ENCODE measurements around the gene RPS18.
A peak's percentile ranks its signal among the peaks of the same experiment; 100 is the strongest.
"Not testable (repeated sequence)": the region's sequence is repeated elsewhere in the genome, so short reads cannot be mapped to it uniquely, and the experiment has no call there.

RPS18 gene

GRCh38 chr6:33280539-33280938 is 8.7 kb downstream of the RPS18 start:
- TF ChIP-seq, protein P1, sequence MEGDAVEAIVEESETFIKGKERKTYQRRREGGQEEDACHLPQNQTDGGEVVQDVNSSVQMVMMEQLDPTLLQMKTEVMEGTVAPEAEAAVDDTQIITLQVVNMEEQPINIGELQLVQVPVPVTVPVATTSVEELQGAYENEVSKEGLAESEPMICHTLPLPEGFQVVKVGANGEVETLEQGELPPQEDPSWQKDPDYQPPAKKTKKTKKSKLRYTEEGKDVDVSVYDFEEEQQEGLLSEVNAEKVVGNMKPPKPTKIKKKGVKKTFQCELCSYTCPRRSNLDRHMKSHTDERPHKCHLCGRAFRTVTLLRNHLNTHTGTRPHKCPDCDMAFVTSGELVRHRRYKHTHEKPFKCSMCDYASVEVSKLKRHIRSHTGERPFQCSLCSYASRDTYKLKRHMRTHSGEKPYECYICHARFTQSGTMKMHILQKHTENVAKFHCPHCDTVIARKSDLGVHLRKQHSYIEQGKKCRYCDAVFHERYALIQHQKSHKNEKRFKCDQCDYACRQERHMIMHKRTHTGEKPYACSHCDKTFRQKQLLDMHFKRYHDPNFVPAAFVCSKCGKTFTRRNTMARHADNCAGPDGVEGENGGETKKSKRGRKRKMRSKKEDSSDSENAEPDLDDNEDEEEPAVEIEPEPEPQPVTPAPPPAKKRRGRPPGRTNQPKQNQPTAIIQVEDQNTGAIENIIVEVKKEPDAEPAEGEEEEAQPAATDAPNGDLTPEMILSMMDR (IDR thresholded peaks at IDR 0.05; ENCODE audit: extremely low read depth, insufficient read depth, missing control alignments) = no peak
- DNase-seq (ENCODE audit: low spot score) = no peak
- in situ Hi-C loops (cut with MboI; ENCODE audit: low pct_unique_long_range_greater_than_20kb, low sequenced_read_pairs, unreplicated experiment) = no loop called here

DNA sequence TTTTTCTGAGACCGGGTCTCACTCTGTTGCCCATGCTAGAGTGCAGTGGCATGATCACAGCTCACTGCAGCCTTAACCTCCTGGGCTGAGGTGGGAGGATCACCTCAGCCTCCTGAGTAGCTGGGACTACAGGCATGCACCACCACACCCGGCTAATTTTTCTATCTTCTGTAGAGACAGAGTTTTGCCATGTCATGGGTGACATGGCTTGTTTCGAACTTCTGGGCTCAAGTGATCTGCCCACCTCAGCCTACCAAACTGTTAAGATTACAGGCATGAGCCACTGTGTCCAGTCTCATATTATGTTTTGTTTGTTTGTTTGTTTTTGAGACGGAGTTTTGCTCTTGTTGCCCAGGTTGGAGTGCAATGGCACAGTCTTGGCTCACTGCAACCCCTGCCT is 13.3 kb downstream of the RPS18 start:
- DNase-seq (ENCODE audit: low spot score); in situ Hi-C loops (cut with MboI; ENCODE audit: low pct_unique_long_range_greater_than_20kb, low sequenced_read_pairs, unreplicated experiment): not testable (repeated sequence)

DNA sequence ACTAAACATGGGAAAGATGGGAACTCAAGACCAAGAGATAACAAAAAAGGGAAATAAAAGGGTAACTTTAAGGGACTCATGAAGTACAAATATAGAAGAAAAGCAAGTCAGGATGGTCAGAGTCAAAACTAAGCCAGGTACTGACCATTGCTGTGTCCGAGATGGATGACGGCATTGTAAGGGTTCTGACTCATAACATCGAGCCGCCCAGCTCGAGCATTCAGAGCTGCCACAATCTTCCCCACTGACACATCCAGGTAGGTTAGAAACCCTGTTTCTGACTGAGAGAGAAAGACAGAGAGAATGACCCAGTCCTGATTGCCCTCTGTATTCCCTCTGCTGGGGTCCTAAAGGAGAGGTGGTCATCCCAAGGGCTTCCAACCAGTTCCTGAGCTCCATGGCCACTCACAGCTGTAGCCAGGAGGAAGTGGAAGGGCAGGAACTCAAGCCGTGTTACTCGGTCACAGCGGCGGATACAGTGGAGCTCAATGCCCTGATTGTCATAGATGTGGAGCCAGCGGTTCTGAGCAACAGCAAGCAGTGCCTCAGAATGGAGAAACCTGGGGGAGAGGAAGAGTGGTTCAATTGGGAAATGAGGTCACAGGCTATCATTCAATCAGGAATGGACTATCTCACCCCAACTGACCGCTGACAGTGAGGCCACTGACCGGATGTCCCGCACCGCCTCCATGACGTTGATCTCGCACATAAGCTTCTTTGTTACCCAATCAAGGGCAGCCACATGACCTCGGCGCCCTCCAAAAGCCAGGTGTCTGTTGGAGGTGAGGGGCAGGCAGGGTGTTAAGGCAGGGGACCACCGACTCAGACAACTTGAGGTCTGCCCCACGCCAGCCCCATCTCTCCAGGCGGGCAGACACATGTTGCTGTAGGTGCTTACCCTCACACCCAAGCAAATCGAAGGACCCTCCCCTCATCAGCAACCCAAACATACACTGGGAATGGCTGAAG is 15.4 kb downstream of the RPS18 start:
- TF ChIP-seq, protein P1 (IDR thresholded peaks at IDR 0.05; ENCODE audit: extremely low read depth, insufficient read depth, missing control alignments) = no peak
- DNase-seq (ENCODE audit: low spot score) = no peak
- in situ Hi-C loops (cut with MboI; ENCODE audit: low pct_unique_long_range_greater_than_20kb, low sequenced_read_pairs, unreplicated experiment) = no loop called here

GRCh38 chr6:33288141-33288920 is 16.5 kb downstream of the RPS18 start:
- no peak for DNase-seq (ENCODE audit: low spot score)
- TF ChIP-seq, protein P1 (IDR thresholded peaks at IDR 0.05; ENCODE audit: extremely low read depth, insufficient read depth, missing control alignments) = no peak
- in situ Hi-C loops (cut with MboI; ENCODE audit: low pct_unique_long_range_greater_than_20kb, low sequenced_read_pairs, unreplicated experiment) = no loop called here

DNA sequence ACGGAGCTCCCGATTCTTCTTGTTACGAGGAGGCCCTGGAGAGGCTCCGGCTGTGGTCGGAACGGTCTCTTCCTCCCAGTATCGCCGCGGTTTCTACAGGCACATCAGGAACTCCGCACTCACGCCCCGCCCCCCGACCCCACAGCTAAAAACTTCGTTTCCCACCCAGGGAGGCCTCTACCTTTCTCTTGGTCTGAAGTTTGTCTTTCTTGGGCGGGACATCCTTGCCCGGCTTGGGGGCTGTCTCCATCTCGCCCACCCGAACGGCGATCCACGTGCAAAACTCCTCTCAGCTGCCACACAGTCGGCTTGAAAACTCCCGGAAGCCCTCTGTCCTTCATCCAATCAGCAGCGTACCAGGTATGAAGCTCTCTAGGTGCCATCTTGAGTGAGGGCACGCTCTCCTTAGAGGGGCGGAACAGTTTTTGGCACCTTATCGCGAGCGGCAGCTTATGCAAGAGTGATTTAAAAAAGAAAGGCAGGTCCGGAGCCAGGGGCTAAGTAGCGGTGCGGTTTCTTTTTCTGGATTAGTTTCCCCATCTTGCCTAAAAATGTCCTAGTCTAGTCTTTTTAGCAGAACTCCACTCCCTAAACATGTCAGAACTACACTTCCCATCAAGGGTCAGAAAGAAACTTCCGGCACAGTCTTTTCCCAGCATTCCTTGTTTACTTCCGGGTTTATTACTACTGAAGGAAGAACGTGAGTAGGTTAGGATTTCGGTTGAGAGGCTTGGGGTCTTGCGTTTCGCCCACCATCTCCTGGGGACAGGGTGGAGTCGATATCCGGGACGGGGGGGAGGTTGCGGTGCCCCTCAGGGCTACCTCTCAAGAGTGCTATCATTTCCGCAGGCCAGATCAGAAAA is 17.3 kb downstream of the RPS18 start, which contains the start of the genes PFDN6 and WDR46:
Gene PFDN6, plus strand, starts transcription at position 681 of the 863 bp plus-strand sequence. CDS start 256 bp downstream, outside the sequence.
Gene WDR46, minus strand, starts transcription at position 319 of the 863 bp plus-strand sequence. Its CDS starts 69 bp downstream, at position 250.
- TF ChIP-seq, protein P1 (IDR thresholded peaks at IDR 0.05; ENCODE audit: extremely low read depth, insufficient read depth, missing control alignments) = no peak
- in situ Hi-C loops (cut with MboI; ENCODE audit: low pct_unique_long_range_greater_than_20kb, low sequenced_read_pairs, unreplicated experiment) = no loop called here
- peak; percentile 94 for DNase-seq (ENCODE audit: low spot score)

- in situ Hi-C loops (cut with MboI; ENCODE audit: low pct_unique_long_range_greater_than_20kb, low sequenced_read_pairs, unreplicated experiment) = no loop called here
- no peak for DNase-seq (ENCODE audit: low spot score)
- TF ChIP-seq, protein P1 (IDR thresholded peaks at IDR 0.05; ENCODE audit: extremely low read depth, insufficient read depth, missing control alignments) = no peak
These were observed 18.0 kb downstream of the RPS18 start for GRCh38 chr6:33289784-33290315.
